ENCODE measurements around the gene DNAL1.

DNAL1 gene

DNA sequence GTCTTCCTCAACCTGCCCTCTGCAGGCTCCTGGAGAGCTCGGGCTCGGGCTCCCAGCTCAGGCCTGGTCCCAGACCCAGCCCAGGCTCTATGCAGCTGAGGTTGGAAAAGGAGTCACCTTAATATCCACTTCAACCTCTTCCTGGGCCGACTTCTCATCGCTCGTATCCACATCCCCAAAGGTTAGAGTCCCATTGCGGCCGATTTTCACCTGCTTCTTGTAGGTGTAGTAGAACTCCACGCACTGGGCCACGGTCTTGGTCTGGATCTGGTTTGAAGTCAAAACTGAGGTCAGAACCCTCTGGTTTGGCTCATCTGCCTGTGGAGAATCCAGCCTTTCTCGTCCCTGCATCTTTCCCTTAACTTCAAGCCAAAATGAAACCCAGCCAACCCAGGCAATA lies 77.8 kb downstream of the DNAL1 start:
- no peak for DNase-seq (ENCODE audit: extremely low read depth, low read depth)
- TF ChIP-seq, protein P1, sequence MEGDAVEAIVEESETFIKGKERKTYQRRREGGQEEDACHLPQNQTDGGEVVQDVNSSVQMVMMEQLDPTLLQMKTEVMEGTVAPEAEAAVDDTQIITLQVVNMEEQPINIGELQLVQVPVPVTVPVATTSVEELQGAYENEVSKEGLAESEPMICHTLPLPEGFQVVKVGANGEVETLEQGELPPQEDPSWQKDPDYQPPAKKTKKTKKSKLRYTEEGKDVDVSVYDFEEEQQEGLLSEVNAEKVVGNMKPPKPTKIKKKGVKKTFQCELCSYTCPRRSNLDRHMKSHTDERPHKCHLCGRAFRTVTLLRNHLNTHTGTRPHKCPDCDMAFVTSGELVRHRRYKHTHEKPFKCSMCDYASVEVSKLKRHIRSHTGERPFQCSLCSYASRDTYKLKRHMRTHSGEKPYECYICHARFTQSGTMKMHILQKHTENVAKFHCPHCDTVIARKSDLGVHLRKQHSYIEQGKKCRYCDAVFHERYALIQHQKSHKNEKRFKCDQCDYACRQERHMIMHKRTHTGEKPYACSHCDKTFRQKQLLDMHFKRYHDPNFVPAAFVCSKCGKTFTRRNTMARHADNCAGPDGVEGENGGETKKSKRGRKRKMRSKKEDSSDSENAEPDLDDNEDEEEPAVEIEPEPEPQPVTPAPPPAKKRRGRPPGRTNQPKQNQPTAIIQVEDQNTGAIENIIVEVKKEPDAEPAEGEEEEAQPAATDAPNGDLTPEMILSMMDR (IDR thresholded peaks at IDR 0.05; ENCODE audit: low read depth, low read length, missing control alignments), result no peak
- no peak overlapping the region for H3K4me3 ChIP-seq (replicated peaks; ENCODE audit: low read depth, low read length)

DNA sequence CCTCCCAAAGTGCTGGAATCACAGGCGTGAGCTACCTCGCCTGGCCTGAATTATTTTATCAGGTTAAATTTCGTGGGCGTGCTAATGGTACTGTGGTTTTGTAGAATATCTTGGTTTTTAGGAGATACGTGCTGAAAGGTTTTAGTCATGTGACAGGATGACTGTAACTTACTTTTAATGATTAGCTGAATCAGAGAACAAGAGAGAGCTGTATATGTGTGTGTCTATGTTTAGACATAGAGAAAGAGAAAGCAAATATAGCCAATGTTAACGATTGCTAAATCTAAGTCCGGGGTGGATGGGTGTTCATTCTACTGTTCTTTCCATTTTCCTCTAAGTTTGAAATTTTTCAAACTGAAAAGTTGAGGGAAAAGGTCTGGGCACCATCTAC lies 78.6 kb downstream of the DNAL1 start:
- DNase-seq (ENCODE audit: extremely low read depth, low read depth), result no peak
- TF ChIP-seq, protein P1 (IDR thresholded peaks at IDR 0.05; ENCODE audit: low read depth, low read length, missing control alignments), result no peak
- no peak overlapping the region for H3K4me3 ChIP-seq (replicated peaks; ENCODE audit: low read depth, low read length)

DNA sequence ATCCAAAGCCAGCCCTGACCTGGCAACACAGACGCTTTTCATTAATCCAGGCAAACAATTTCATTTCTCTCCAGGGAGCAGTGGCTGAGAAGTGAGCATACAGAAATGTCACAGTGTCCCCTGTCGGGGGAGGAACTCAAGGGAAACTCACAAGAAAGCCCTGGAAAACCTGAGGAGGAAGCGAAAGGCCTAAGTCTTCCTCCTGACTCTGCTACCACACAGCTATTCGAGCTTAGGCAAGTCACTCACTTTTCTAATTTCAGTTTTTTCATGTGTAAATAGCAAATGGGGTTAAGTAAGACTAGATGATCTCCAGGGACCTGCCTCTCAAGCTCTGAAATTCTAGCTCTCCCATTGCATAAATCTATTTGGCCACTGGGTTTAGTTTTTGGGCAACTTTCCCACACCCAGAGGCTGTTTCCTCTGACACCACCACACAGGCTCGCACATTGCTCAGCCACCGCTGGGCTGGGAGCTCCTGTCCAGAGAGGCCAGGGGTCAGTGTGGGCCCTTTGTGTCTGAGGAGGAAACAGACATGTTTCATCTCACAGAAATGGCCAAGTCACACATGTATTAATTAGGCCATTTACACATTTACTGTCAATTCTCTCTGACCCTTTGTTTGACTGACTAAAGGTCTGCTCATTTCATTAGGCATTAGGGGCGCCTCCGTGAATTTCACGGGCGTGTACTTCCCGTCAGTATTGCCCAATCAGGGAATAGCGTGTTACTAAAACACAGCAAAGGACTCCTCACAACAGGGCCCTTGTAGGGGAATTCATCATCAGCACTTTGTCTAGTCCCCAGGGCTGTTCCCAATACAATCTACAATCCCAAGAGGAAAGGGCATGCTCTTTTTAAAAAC lies 79.2 kb downstream of the DNAL1 start:
- DNase-seq (ENCODE audit: extremely low read depth, low read depth), result peak; percentile 64
- TF ChIP-seq, protein P1 (IDR thresholded peaks at IDR 0.05; ENCODE audit: low read depth, low read length, missing control alignments), result no peak
- no peak overlapping the region for H3K4me3 ChIP-seq (replicated peaks; ENCODE audit: low read depth, low read length)

DNA sequence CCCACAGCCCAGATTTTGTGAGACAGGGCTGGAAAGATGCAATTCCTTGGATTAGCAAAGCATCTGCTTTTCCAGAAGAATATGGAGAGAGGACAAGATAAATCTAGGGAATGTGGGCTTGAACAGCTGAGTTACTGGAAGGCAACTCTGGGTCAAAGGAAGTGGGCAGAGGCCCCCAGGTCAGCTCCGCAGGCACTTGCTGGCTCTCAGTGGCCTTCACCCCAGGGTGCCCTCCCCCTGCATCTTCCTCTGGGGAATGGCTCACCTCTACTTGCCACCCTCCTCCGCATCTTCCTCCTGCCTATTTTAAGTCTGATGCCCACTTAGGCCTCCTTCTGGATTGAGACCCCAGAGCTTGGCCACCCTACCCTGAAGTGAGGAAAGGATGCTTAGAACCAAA lies 79.9 kb downstream of the DNAL1 start:
- TF ChIP-seq, protein P1 (IDR thresholded peaks at IDR 0.05; ENCODE audit: low read depth, low read length, missing control alignments), result no peak
- no peak for DNase-seq (ENCODE audit: extremely low read depth, low read depth)
- no peak overlapping the region for H3K4me3 ChIP-seq (replicated peaks; ENCODE audit: low read depth, low read length)

DNA sequence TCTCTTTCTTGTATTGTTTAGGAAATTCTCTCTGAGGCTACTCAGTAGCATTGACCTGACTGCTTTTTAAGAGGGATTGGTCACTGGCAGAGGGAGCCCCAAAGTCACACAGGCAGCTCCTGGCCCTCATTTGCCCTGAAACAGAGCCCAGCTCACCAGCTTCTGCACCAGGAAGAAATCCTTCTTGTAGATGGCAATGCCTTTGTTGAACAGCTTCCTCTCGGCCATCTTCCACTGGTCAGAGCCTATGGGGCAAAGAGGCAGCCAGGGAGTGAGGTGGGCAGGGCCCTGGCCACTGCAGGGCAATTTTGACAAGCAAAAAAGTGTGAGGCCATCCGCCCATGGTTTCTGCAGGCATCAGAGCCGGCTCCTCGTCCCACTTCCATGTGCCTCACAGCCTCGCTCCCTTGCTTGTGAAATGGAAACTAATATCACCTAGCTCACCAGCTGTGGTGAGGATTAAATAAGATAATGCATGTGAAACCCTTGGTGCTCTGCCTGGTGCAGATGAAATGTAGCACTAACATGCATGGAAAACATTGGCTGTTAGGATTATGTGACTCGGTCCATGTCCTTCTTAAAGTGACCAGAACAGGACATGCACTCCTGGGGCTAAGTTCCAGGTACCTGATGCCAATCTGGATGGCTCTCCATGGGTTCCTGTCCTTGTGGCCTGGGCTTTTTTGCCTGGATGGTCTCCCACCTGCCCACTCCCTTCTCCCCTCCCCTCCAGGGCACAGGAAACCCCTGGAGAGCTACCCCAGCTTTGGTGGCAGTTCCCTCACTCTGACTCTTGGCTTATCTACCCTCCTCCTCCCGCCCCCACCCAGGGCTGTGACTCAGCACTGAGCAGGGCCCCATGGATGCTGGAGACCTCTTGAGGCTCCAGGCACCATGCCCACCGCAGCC lies 80.6 kb downstream of the DNAL1 start:
- no peak for DNase-seq (ENCODE audit: extremely low read depth, low read depth)
- TF ChIP-seq, protein P1 (IDR thresholded peaks at IDR 0.05; ENCODE audit: low read depth, low read length, missing control alignments), result no peak
- no peak overlapping the region for H3K4me3 ChIP-seq (replicated peaks; ENCODE audit: low read depth, low read length)

DNA sequence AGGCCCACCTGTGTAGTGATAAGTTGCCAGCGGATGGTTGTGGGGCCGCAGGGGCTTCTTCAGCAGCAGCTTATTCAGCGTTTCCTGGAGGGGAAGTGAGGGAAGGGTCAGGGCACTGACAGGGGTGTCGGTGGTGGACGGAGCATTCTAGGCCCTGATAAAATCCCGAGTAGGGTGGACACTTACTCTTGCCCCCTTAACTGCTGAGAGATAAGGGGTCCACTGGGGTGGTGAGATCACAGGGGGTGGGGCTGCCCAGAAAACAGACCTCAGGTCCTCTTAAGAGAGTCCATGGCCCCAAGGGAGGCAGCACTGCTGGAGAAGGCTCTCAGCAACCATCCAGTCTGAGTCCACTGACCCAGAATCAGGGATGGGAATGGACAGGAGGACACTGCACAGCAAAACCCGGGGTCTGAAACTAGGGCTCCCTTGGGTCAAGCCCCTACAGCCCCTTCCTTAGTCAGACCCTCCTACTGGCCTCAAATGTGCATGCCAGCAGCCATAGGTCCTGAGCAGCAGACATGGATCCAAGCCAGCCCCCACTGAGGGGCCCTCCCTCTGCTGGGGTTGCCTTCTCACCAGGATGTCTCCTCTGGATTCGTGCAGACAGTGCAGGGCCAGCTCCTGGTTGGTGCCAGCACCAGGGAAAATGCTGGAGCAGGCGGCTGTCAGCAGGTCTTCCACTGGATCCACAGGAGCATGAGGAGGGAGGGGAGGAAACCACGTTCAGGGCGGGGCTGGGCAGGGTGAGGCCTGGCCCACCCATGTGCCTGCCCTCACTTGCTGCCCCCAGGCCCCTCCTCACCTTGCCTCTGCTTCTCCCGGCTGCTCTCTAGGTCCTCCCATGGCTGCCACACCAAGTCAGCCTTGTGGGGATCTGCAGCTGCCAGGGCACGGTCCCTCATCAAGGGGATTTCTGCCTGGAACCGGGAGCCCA lies 81.5 kb downstream of the DNAL1 start:
- DNase-seq (ENCODE audit: extremely low read depth, low read depth), result no peak
- H3K4me3 ChIP-seq (replicated peaks; ENCODE audit: low read depth, low read length), result no peak overlapping the region
- TF ChIP-seq, protein P1 (IDR thresholded peaks at IDR 0.05; ENCODE audit: low read depth, low read length, missing control alignments), result no peak
